GM23338 (cell line): ENCODE results near the gene HOXD9. TPM values are rescaled to one million over a fixed set of nuclear protein-coding genes. Genes with fewer than 3 reads are reported as not detected.

Source experiments
- ATAC-seq: fragments of 200-7000 bp; cut with Tn5 transposase; 3 replicates; pipeline ENCODE4 v1.9.1; 2020
- DNase-seq: peaks from one replicate; pipeline ENCODE4 v3.0.0-alpha.2; 2015; ENCODE audit warnings: low spot score
- H2AFZ ChIP-seq: fragments of 200-600 bp; sonication (generic); 2 replicates; pipeline ENCODE4 v1.8.0; 2016; ENCODE audit warnings: antibody characterized with exemption, mild to moderate bottlenecking, moderate library complexity
- H3F3A ChIP-seq: fragments of 200-600 bp; sonication (generic); replicated peaks from 2 replicates; pipeline ENCODE4 v1.8.0; 2017; ENCODE audit warnings: antibody characterized with exemption, mixed run types, low read depth
- H3K27ac ChIP-seq: fragments of 200-600 bp; sonication (generic); 2 replicates; pipeline ENCODE4 v1.6.1; 2016; ENCODE audit warnings: low read depth
- H3K27me3 ChIP-seq: fragments of 200-600 bp; sonication (generic); 2 replicates; pipeline ENCODE4 v1.8.0; 2016; ENCODE audit warnings: mild to moderate bottlenecking, mixed run types, moderate library complexity; ENCODE audit not compliant: insufficient read depth
- H3K36me3 ChIP-seq: fragments of 200-600 bp; sonication (generic); 2 replicates; pipeline ENCODE4 v1.8.0; 2016; ENCODE audit warnings: mild to moderate bottlenecking; ENCODE audit not compliant: insufficient read depth
- H3K4me1 ChIP-seq: fragments of 200-600 bp; sonication (generic); 2 replicates; pipeline ENCODE4 v1.8.0; 2016; ENCODE audit warnings: mild to moderate bottlenecking, moderate library complexity; ENCODE audit not compliant: insufficient read depth
- H3K4me2 ChIP-seq: fragments of 200-600 bp; sonication (generic); 2 replicates; pipeline ENCODE4 v1.7.1; 2017; ENCODE audit warnings: mixed run types
- H3K4me3 ChIP-seq: fragments of 200-600 bp; sonication (generic); 2 replicates; pipeline ENCODE4 v1.6.1; 2016; ENCODE audit warnings: mixed run types
- H3K79me2 ChIP-seq: fragments of 200-600 bp; sonication (generic); replicated peaks from 2 replicates; pipeline ENCODE4 v1.8.0; 2017; ENCODE audit warnings: mild to moderate bottlenecking; ENCODE audit not compliant: insufficient read depth
- H3K9me2 ChIP-seq: fragments of 200-600 bp; sonication (generic); 2 replicates; pipeline ENCODE4 v1.8.0; 2017; ENCODE audit not compliant: insufficient read depth
- H4K20me1 ChIP-seq: fragments of 200-600 bp; sonication (generic); replicated peaks from 2 replicates; pipeline ENCODE4 v1.8.0; 2017; ENCODE audit warnings: mild to moderate bottlenecking; ENCODE audit not compliant: insufficient read depth
- H3K27ac Mint-ChIP-seq: 2 replicates; pipeline ENCODE4 v1.8.0; 2020; ENCODE audit warnings: inconsistent platforms, mild to moderate bottlenecking, moderate library complexity, mixed read lengths
- H3K27me3 Mint-ChIP-seq: 3 replicates; pipeline ENCODE4 v1.8.0; 2022; ENCODE audit warnings: low read depth, mild to moderate bottlenecking, moderate library complexity, mixed read lengths, inconsistent platforms; ENCODE audit not compliant: insufficient read depth, poor library complexity
- H3K36me3 Mint-ChIP-seq: 3 replicates; pipeline ENCODE4 v1.8.0; 2021; ENCODE audit warnings: low read depth, mild to moderate bottlenecking, inconsistent platforms, moderate library complexity, mixed read lengths
- H3K4me1 Mint-ChIP-seq: 3 replicates; pipeline ENCODE4 v1.8.0; 2020; ENCODE audit warnings: mild to moderate bottlenecking, inconsistent platforms, mixed read lengths
- H3K4me3 Mint-ChIP-seq: 3 replicates; pipeline ENCODE4 v1.8.0; 2021; ENCODE audit warnings: moderate library complexity, mild to moderate bottlenecking, inconsistent platforms, mixed read lengths
- H3K9me3 Mint-ChIP-seq: 3 replicates; pipeline ENCODE4 v1.8.0; 2020; ENCODE audit warnings: moderate library complexity, mild to moderate bottlenecking, inconsistent platforms, mixed read lengths
- CREB1 ChIP-seq: fragments of 250-450 bp; sonication (Bioruptor Pico); IDR thresholded peaks from 2 replicates; pipeline ENCODE4 v1.5.0; 2020; ENCODE audit warnings: low read depth, mild to moderate bottlenecking, moderate library complexity
- EZH2 ChIP-seq: fragments of 200-600 bp; sonication (generic); IDR thresholded peaks from one replicate; pipeline ENCODE4 v1.8.0; 2017; ENCODE audit warnings: antibody characterized with exemption, mild to moderate bottlenecking, low read depth; ENCODE audit not compliant: unreplicated experiment
- EZH2phosphoT487 ChIP-seq: fragments of 200-600 bp; sonication (generic); IDR thresholded peaks from one replicate; pipeline ENCODE4 v1.8.1; 2018; ENCODE audit warnings: antibody characterized with exemption; ENCODE audit not compliant: unreplicated experiment
- ZNF331 ChIP-seq: fragments of 250-450 bp; sonication (Bioruptor Pico); IDR thresholded peaks from 2 replicates; pipeline ENCODE4 v1.5.0; 2020; ENCODE audit warnings: low read depth, mild to moderate bottlenecking, moderate library complexity
- ZNF462 ChIP-seq: fragments of 250-450 bp; sonication (Bioruptor Pico); IDR thresholded peaks from 2 replicates; pipeline ENCODE4 v1.5.0; 2020; ENCODE audit warnings: mild to moderate bottlenecking, moderate library complexity
- polyA plus RNA-seq: library from polyadenylated mRNA; unstranded; fragments of >200 nt; fragmentation: Nextera tagmentation; extraction: Ambion mirVana; gene quantifications from 2 replicates; pipeline ENCODE4 v1.2.1, GENCODE V29; 2016
- total RNA-seq: library from RNA; depleted of rRNA; stranded (reverse); fragments of >200 nt; shearing (Covaris generic); gene quantifications from 2 replicates; pipeline ENCODE4 v1.2.3, GENCODE V29; 2014

HOXD9 gene
- total and polyA plus RNA-seq, 2 experiments from 2014 or later, result not detected

DNA sequence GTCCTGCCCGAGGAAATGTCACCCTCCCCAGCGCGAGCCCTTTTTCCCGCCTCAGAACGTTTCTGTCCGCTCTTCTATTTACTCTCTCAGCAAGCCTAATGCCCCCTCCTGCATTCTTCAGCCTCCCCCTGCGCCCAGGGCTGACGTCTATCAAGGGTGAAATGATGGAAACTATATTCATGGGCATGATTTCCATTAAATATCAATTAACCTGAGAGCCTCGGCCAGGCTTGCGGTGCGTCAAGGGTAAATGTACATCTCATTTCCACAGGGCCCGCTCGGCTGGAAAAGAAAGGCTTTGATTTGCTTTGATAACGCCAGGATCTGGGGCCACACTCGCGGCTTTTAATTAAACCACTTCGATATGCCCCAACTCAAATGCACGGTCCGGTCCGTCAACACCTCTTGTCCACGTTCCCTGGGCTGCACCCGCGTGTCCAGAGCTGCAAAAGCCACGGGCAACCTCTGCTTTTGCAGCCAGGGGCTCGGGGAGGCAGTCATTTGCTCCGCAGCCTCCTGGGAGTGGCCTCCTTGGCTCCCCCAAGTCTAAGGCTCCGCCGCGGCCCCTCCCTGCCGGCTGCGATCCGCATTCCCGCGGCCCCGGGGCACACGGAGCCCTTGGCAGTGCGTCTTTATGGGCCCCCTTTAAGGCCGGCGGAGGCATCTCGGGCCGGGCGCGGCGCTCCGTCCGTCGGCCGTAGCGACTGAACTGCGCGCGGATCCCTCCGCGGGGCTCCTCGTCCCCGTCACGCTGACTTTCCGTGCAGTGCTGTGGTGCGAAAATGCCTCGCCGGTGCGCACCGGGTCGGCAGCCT is 6.7 kb downstream of the HOXD9 start, which contains the start of gene HOXD8:
Gene HOXD8, plus strand, starts transcription at position 724 of the 815 bp plus-strand sequence. CDS start 662 bp downstream, outside the sequence.
- Mint-ChIP-seq H3K9me3 (peaks cover 10% of the 10 kb centered on the region; the same call in 2 of the 3 replicates), H3K36me3 (no peaks in the 10 kb centered on the region), H3K27me3 (peaks cover 96% of the 10 kb centered on the region), H3K4me3 (peak within 1 kb of the TSS; percentile 63), H3K4me1 (peaks cover 23% of the 10 kb centered on the region), H3K27ac (no peak within 1 kb of the TSS)
- peak; percentile 79 for DNase-seq
- Histone ChIP-seq H3K4me2 (peak within 1 kb of the TSS; percentile 75), H2AFZ (no peak within 1 kb of the TSS), H3K4me1 (peaks cover 16% of the 10 kb centered on the region), H3K4me3 (peak within 1 kb of the TSS; percentile 47), H3F3A (peaks cover 66% of the 10 kb centered on the region), H3K36me3 (no peaks in the 10 kb centered on the region), H3K79me2 (no peaks in the 10 kb centered on the region), H4K20me1 (peaks cover 46% of the 10 kb centered on the region), H3K27ac (no peak within 1 kb of the TSS), H3K27me3 (peaks cover 100% of the 10 kb centered on the region), H3K9me2 (no peaks in the 10 kb centered on the region)
- peak; percentile 52 for ATAC-seq
- TF ChIP-seq EZH2phosphoT487 (peak; percentile 67), ZNF331 (CRISPR knock-in tag) (no peak), CREB1 (CRISPR knock-in tag) (peak; percentile 56), ZNF462 (no peak), EZH2 (peak; percentile 87)
